GM12874 (cell line): ENCODE data around the gene NRDE2.

ENCODE experiments used
- TF ChIP-seq, protein P1 (sequence below): IDR thresholded peaks from 2 replicates; pipeline ENCODE4 v1.5.1; 2011; ENCODE audit warnings: low read depth, mild to moderate bottlenecking, control low read depth, low read length, moderate library complexity; ENCODE audit not compliant: insufficient read depth

The NRDE2 gene

GRCh38 chr14:90235179-90235976 is 96.4 kb downstream of the NRDE2 start:
- TF ChIP-seq, protein P1, sequence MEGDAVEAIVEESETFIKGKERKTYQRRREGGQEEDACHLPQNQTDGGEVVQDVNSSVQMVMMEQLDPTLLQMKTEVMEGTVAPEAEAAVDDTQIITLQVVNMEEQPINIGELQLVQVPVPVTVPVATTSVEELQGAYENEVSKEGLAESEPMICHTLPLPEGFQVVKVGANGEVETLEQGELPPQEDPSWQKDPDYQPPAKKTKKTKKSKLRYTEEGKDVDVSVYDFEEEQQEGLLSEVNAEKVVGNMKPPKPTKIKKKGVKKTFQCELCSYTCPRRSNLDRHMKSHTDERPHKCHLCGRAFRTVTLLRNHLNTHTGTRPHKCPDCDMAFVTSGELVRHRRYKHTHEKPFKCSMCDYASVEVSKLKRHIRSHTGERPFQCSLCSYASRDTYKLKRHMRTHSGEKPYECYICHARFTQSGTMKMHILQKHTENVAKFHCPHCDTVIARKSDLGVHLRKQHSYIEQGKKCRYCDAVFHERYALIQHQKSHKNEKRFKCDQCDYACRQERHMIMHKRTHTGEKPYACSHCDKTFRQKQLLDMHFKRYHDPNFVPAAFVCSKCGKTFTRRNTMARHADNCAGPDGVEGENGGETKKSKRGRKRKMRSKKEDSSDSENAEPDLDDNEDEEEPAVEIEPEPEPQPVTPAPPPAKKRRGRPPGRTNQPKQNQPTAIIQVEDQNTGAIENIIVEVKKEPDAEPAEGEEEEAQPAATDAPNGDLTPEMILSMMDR = peak; percentile 88

- TF ChIP-seq, protein P1 = no peak
These were observed 103.3 kb downstream of the NRDE2 start for GRCh38 chr14:90228478-90228877.
